Esophagus muscularis mucosa (tissue), 4 donors: Measurements from ENCODE around the gene HMX3. TPM values are rescaled to one million over a fixed set of nuclear protein-coding genes. Genes with fewer than 3 reads are reported as not detected.

Source experiments
- DNase-seq: peaks from one replicate; pipeline ENCODE4 v3.0.0-alpha.2; 2017; ENCODE audit errors: extremely low spot score
- H3K27ac ChIP-seq, 4 donors: fragments of 200-600 bp; sonication (generic); replicated peaks in 1 of 4; 1 replicate in 3 of 4; 2 replicates in 1 of 4; pipeline ENCODE4 v1.5.1; 2016 to 2019; ENCODE audit warnings: mild to moderate bottlenecking in 1 of 4
- H3K27me3 ChIP-seq, 4 donors: fragments of 200-600 bp; sonication (generic); one replicate each; pipeline versions ENCODE4 v1.5.1 to v1.6.0; 2016 to 2019
- H3K36me3 ChIP-seq, 4 donors: fragments of 200-600 bp; sonication (generic); one replicate each; pipeline ENCODE4 v1.5.1; 2016 to 2019
- H3K4me1 ChIP-seq, 4 donors: fragments of 200-600 bp; sonication (generic); one replicate each; pipeline ENCODE4 v1.5.1; 2016 to 2019
- H3K4me3 ChIP-seq, 4 donors: fragments of 200-600 bp; sonication (generic); 1 replicate in 2 of 4; 2 replicates in 2 of 4; pipeline ENCODE4 v1.5.1; 2016 to 2019; ENCODE audit warnings: mild to moderate bottlenecking in 4 of 4, moderate library complexity in 1 of 4
- H3K9me3 ChIP-seq, 4 donors: fragments of 200-600 bp; sonication (generic); 1 replicate in 3 of 4; 2 replicates in 1 of 4; pipeline ENCODE4 v1.5.1; 2016 to 2019
- EP300 ChIP-seq: sonication (generic); formaldehyde crosslinking; IDR thresholded peaks from one replicate; pipeline ENCODE4 v1.6.1; 2017; ENCODE audit warnings: antibody characterized with exemption
- POLR2A ChIP-seq: fragments of 450-650 bp; IDR thresholded peaks from one replicate; pipeline ENCODE4 v1.6.1; 2017; ENCODE audit warnings: antibody characterized with exemption, moderate library complexity, mild to moderate bottlenecking, low read depth
- POLR2AphosphoS5 ChIP-seq, 2 donors: sonication (generic); formaldehyde crosslinking; IDR thresholded peaks; one replicate each; pipeline ENCODE4 v1.6.1; 2017; ENCODE audit warnings: antibody characterized with exemption in 2 of 2
- WGBS: methylation state at CpG from one replicate; pipeline ENCODE4 v1.1.5; 2018; 5-methylcytosine and 5-hydroxymethylcytosine counted together
- intact Hi-C: fragments of 100-400 bp; cut with DNase I; formaldehyde crosslinking; loops from one replicate; pipeline ENCODE4 v1.15.1; 2023
- total RNA-seq, 4 donors: library from RNA; depleted of rRNA; stranded (reverse); fragments of >200 nt; gene quantifications; one replicate each; pipeline versions ENCODE4 v1.1.0 to v1.2.1, GENCODE V29; 2016
- TF ChIP-seq, protein P1 (sequence below), 3 experiments: fragments of 200-600 bp in 2 of 3; fragments of 450-650 bp in 1 of 3; sonication (generic) in 2 of 3; IDR thresholded peaks; one replicate each; pipeline ENCODE4 v1.5.1; 2017 to 2019; ENCODE audit warnings: antibody characterized with exemption in 3 of 3, mild to moderate bottlenecking in 2 of 3, moderate library complexity in 1 of 3

The HMX3 gene
- total RNA-seq, 4 donors from 2014 or later: not detected

DNA sequence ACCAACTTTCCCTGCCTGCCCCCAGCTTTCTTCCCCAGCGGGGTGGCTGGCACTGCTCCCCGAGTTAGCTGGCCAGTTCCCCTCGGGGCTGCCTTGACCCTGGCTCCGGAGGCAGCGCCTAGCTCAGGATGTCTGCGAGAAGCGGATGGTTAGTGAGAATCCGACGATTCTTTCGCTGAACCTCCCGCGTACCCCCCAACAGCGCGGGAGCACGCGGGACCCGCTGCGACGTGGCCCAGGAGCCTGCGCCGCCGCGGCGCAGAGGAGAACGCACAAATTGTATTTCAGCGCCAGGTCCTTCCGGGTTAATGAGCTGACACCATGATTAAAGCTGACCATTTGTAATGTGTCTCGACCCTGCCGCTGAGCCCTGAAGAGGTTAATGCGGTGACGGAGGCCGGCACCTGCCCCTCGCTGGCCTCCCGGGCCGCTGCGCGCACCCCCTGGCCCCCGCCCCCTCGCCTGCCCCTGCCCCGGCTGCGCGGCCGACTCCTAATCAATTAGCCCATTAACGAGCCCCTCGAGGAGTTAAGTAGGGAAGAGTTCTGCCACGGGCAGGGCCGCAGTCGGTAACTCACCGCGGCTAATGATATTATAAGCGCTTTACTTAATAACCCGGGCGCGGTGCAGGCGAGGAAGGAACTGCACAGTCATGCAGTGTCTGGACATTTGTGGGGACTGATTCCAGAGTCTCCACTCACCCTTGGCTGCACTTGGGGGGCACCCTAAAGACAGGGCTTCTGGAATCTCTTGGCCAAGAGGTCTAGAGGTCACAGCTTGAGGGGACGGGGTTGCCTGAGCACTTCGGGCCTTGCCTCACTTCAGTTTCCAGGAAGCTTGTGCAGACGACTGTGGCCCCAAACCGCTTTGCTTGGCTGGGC is 10.5 kb downstream of the HMX3 start:
- Histone ChIP-seq H3K36me3 (no peaks in the 10 kb centered on the region), H3K9me3 (no peaks in the 10 kb centered on the region)

GRCh38 chr10:123146894-123147634 is 11.3 kb downstream of the HMX3 start:
- peak; percentile 80 for DNase-seq
- Histone ChIP-seq H3K36me3 (no peaks in the 10 kb centered on the region), H3K27me3 (peaks cover 6 to 100% (median 96%) of the 10 kb centered on the region in 4 donors), H3K27ac (no peak overlapping the region), H3K4me3 (no peak overlapping the region), H3K4me1 (peaks cover 43 to 79% (median 65%) of the 10 kb centered on the region in 4 donors), H3K9me3 (no peaks in the 10 kb centered on the region)
- 11% methylated on average over 24 of the region's 24 CpGs for WGBS
- intact Hi-C loops: no loop called here
- TF ChIP-seq POLR2AphosphoS5 (IDR thresholded peaks at IDR 0.05) (no peak), EP300 (no peak), POLR2A (no peak)
- TF ChIP-seq, protein P1, sequence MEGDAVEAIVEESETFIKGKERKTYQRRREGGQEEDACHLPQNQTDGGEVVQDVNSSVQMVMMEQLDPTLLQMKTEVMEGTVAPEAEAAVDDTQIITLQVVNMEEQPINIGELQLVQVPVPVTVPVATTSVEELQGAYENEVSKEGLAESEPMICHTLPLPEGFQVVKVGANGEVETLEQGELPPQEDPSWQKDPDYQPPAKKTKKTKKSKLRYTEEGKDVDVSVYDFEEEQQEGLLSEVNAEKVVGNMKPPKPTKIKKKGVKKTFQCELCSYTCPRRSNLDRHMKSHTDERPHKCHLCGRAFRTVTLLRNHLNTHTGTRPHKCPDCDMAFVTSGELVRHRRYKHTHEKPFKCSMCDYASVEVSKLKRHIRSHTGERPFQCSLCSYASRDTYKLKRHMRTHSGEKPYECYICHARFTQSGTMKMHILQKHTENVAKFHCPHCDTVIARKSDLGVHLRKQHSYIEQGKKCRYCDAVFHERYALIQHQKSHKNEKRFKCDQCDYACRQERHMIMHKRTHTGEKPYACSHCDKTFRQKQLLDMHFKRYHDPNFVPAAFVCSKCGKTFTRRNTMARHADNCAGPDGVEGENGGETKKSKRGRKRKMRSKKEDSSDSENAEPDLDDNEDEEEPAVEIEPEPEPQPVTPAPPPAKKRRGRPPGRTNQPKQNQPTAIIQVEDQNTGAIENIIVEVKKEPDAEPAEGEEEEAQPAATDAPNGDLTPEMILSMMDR (IDR thresholded peaks at IDR 0.05): no peak

More for the DNA sequence above, 10.5 kb downstream of the HMX3 start:
- peaks cover 41 to 78% (median 63%) of the 10 kb centered on the region in 4 donors for H3K4me1 ChIP-seq
- intact Hi-C loops: no loop called here
- WGBS: 6% methylated on average over 5 of the region's 59 CpGs
- TF ChIP-seq, protein P1 (IDR thresholded peaks at IDR 0.05): no peak
- TF ChIP-seq POLR2A (no peak), POLR2AphosphoS5 (IDR thresholded peaks at IDR 0.05) (no peak)
- no peak overlapping the region for H3K27ac ChIP-seq
- DNase-seq: peak; percentile 83
- H3K4me3 ChIP-seq: peak overlapping the region in 3 of 4 donors; percentile 14 to 22 (median 20)
- H3K27me3 ChIP-seq: peaks cover 6 to 100% (median 96%) of the 10 kb centered on the region in 4 donors

GRCh38 chr10:123147635-123148413 is 12.1 kb downstream of the HMX3 start, which contains the start of gene HMX2:
Gene HMX2 (plus strand): TSS chr10:123148136. CDS start chr10:123148379, 243 bp downstream.
- peaks cover 6 to 100% (median 93%) of the 10 kb centered on the region in 4 donors for H3K27me3 ChIP-seq
- intact Hi-C loops: no loop called here
- no peak within 1 kb of the TSS for H3K27ac ChIP-seq
- H3K36me3 ChIP-seq: no peaks in the 10 kb centered on the region
- H3K4me3 ChIP-seq: peak within 1 kb of the TSS in 3 of 4 donors; percentile 7 to 14 (median 13)
- WGBS: 5% methylated on average over 4 of the region's 64 CpGs
- TF ChIP-seq, protein P1 (IDR thresholded peaks at IDR 0.05): no peak
- TF ChIP-seq POLR2AphosphoS5 (IDR thresholded peaks at IDR 0.05) (no peak), POLR2A (no peak)
- H3K9me3 ChIP-seq: no peaks in the 10 kb centered on the region
- peaks cover 37 to 71% (median 58%) of the 10 kb centered on the region in 4 donors for H3K4me1 ChIP-seq
- DNase-seq: peak; percentile 81

DNA sequence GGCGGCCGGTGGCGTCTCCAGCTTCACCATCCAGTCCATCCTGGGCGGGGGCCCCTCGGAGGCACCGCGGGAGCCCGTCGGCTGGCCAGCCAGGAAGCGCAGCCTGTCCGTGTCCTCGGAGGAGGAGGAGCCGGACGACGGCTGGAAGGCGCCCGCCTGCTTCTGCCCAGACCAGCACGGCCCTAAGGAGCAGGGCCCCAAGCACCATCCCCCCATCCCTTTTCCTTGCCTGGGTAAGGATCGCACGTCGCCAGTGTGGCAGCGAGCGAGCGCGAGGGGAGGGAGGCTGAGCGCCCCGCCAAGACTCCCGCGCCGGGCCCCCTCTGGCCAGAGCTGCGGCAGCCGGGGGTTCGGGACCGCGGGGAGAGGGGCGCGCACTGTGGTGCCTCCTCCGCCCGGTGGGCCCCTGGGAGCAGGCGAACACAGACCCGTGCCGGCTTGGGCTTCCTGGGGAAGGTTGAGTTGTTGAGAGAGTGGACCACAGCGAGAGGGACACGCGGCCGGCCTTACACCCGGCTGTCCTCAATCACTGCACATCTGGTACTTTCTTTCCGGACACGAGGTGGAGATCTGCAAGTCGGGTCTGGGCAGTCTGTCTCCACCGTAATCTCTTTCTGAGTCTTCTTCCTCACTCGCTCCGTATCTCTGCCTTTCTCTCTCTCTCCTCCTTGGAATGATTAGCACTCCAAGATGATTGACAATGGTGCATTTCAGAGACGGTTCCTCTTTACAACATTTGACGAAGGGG is 12.8 kb downstream of the HMX3 start:
- no peak for TF ChIP-seq POLR2A
- no peak for TF ChIP-seq EP300
- TF ChIP-seq POLR2AphosphoS5 (IDR thresholded peaks at IDR 0.05): no peak
- TF ChIP-seq, protein P1 (IDR thresholded peaks at IDR 0.05): no peak
- Histone ChIP-seq H3K9me3 (no peaks in the 10 kb centered on the region), H3K4me1 (peaks cover 37 to 66% (median 55%) of the 10 kb centered on the region in 4 donors), H3K27ac (no peak overlapping the region), H3K27me3 (peaks cover 6 to 100% (median 86%) of the 10 kb centered on the region in 4 donors), H3K4me3 (peak overlapping the region in 3 of 4 donors; percentile 7 to 14 (median 13)), H3K36me3 (no peaks in the 10 kb centered on the region)
- WGBS: 4% methylated on average over 48 of the region's 55 CpGs
- DNase-seq: peak; percentile 42
- intact Hi-C loops: no loop called here
